GM12801 (cell line): ENCODE data around the gene DLG2.

Experiments used
- CTCF ChIP-seq: IDR thresholded peaks from one replicate; pipeline ENCODE4 v1.5.1; 2011; ENCODE audit warnings: control low read depth; ENCODE audit not compliant: insufficient read length; ENCODE audit errors: extremely low read depth

DLG2 gene

DNA sequence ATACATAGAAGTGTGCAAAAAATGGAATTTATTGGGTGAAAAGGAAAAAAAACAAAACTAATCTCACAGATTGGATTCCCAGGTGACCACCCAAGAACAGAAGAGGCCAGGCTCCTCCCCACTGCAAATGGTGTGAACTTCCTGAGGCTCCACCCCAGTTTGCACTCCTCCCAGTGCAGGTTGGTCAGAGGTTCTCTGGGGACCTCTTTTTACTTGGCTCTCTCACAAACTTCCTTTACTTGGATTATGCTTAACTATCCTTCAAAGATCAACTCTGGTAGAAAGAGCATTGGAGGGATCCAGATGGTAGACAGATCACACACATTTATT lies 2202.0 kb downstream of the DLG2 start:
- no peak for TF ChIP-seq CTCF

DNA sequence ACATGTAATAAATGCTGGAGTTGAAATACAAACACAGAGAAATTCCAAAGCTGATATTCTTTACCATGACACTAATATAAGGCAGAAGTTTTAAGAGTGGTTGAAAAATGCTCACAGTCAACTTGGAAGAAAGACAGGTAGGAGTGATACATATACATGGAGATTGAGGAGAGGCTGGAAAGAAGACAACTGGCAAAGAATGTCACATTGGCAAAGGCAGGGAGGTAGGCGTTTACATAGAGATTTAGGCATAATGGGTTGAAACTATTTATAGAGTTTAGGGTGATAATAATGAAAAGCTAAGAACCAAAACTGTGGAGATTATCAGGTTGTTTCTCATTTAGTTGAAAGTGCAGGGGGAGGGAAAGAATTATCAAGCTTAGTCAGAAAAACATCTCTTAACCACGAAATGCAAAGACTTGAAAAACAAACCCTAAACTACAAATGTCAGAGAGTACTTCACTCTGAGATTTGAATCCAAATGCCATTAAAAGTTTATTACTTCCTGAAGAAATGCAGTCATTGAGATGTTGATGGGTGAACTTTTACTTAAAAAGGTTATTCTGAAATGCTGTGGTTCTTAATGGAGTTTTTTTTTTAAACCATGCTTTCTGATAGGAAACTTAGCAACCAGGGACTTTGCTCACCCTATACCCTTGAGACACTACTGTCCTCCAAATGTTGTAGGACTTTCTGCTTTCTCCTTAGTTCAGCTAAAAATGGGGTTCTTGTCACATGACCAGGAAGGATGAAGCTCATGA lies 2202.6 kb downstream of the DLG2 start:
- TF ChIP-seq CTCF = no peak

GRCh38 chr11:83410605-83411565 lies 2216.3 kb downstream of the DLG2 start:
- no peak for TF ChIP-seq CTCF

DNA sequence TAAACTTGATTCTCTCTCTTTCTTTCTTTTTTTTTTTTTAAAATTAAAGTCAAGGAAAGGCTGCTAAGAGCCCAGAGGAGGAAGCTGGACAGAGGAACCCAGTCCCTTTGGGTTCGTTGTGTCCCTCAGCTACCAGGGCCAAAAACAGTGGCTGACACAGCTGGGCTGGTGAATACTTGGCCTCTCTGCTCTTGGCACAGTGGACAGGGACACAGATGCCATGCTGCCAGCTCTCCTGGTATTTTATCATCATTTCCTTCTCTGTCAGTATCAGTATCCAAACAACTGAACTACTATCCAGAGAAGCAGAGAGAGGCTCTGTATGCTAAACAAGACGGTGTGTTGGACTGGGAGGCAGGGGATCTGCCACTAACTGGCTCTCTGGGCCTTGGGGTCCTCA lies 2217.3 kb downstream of the DLG2 start:
- no peak for TF ChIP-seq CTCF

- no peak for TF ChIP-seq CTCF
These were observed 2217.7 kb downstream of the DLG2 start for GRCh38 chr11:83409476-83409875.

DNA sequence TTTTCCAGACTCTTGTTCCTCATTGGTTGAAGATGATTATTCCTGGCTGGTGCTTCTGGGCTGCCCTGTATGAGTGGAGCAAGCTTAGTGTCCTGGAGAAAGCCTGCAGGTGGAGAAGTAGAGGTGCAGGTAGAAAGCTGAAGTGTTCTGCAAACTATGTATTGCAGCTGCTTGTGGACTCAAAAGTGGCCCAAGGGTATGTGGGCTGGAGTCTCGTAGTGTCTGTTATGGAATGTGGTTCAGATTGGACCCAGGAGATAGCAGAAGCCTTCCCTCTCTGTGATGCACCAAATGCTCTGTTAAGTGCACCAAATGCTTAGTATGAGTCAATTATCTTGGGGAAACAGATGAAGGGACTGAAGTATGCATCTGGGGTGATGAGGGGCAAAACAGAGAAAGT lies 2218.2 kb downstream of the DLG2 start:
- TF ChIP-seq CTCF = no peak
